HepG2 (cell line): ENCODE data around the gene RNASE11. TPM values are rescaled to one million over a fixed set of nuclear protein-coding genes. Genes with fewer than 3 reads are reported as not detected.

ENCODE experiments used
- ELF3 ChIP-seq: IDR thresholded peaks from 2 replicates; pipeline ENCODE4 v1.6.1; 2016; ENCODE audit warnings: missing genetic modification reagents, missing compliant biosample characterization
- KDM4B ChIP-seq: sonication (generic); formaldehyde crosslinking; IDR thresholded peaks from 2 replicates; pipeline ENCODE4 v1.4.0; 2020; ENCODE audit warnings: missing genetic modification reagents
- KLF9 ChIP-seq: IDR thresholded peaks from 2 replicates; pipeline ENCODE4 v1.6.1; 2016; ENCODE audit warnings: low read depth
- NKX3-1 ChIP-seq: sonication (generic); formaldehyde crosslinking; IDR thresholded peaks from 2 replicates; pipeline ENCODE4 v1.5.0; 2020; ENCODE audit warnings: missing genetic modification reagents
- PITX1 ChIP-seq: sonication (generic); formaldehyde crosslinking; IDR thresholded peaks from 2 replicates; pipeline ENCODE4 v1.5.1; 2020; ENCODE audit warnings: mild to moderate bottlenecking, missing genetic modification reagents
- POGZ ChIP-seq: sonication (generic); formaldehyde crosslinking; IDR thresholded peaks from 2 replicates; pipeline ENCODE4 v1.4.0; 2020; ENCODE audit warnings: mild to moderate bottlenecking, missing genetic modification reagents
- PRMT3 ChIP-seq: sonication (generic); formaldehyde crosslinking; IDR thresholded peaks from 2 replicates; pipeline ENCODE4 v1.8.1; 2022; ENCODE audit warnings: low read depth, mild to moderate bottlenecking, moderate library complexity, missing genetic modification reagents, borderline replicate concordance
- SMAD3 ChIP-seq: sonication (generic); formaldehyde crosslinking; IDR thresholded peaks from 2 replicates; pipeline ENCODE4 v1.4.0; 2020; ENCODE audit warnings: missing genetic modification reagents
- ZNF430 ChIP-seq: sonication (generic); formaldehyde crosslinking; IDR thresholded peaks from 2 replicates; pipeline ENCODE4 v1.9.0; 2021; ENCODE audit warnings: mild to moderate bottlenecking, missing genetic modification reagents
- ZNF670 ChIP-seq: sonication (generic); formaldehyde crosslinking; IDR thresholded peaks from 2 replicates; pipeline ENCODE4 v1.8.0; 2022; ENCODE audit warnings: mild to moderate bottlenecking, missing genetic modification reagents, borderline replicate concordance
- ZNF713 ChIP-seq: sonication (generic); formaldehyde crosslinking; IDR thresholded peaks from 2 replicates; pipeline ENCODE4 v1.4.0; 2020; ENCODE audit warnings: mild to moderate bottlenecking, missing genetic modification reagents
- ZSCAN30 ChIP-seq: sonication (generic); formaldehyde crosslinking; IDR thresholded peaks from 2 replicates; pipeline ENCODE4 v1.5.0; 2020; ENCODE audit warnings: mild to moderate bottlenecking, missing genetic modification reagents
- polyA plus RNA-seq, 8 experiments: library from polyadenylated mRNA; depleted of rRNA in 3 of 8; stranded (reverse) in 7 of 8; unstranded in 1 of 8; fragments of >200 nt; fragmentation: Illumina TruSeq in 4 of 8; extraction: Trizol in 4 of 8; gene quantifications; 2 replicates each; pipeline versions ENCODE4 v1.2.1 to v1.2.3, GENCODE V29; 2011 to 2016; ENCODE audit warnings: low read depth in 4 of 8, missing spikeins in 1 of 8, mixed read lengths in 1 of 8; ENCODE audit not compliant: insufficient read depth in 1 of 8
- total RNA-seq, 5 experiments: library from RNA; depleted of rRNA; stranded (reverse); fragments of >200 nt; fragmentation: Illumina TruSeq; extraction: Trizol; gene quantifications; 2 replicates each; pipeline ENCODE4 v1.2.3, GENCODE V29; 2016; ENCODE audit warnings: low read depth in 1 of 5
- TF ChIP-seq, protein P1 (sequence below): sonication (generic); formaldehyde crosslinking; IDR thresholded peaks from 2 replicates; pipeline ENCODE4 v1.8.1; 2023; ENCODE audit warnings: missing genetic modification reagents, inconsistent platforms, borderline replicate concordance
- TF ChIP-seq, protein P2 (sequence below): sonication (generic); formaldehyde crosslinking; IDR thresholded peaks from 2 replicates; pipeline ENCODE4 v1.4.0; 2020; ENCODE audit warnings: missing genetic modification reagents, borderline replicate concordance
- TF ChIP-seq, protein P3 (sequence below): sonication (generic); formaldehyde crosslinking; IDR thresholded peaks from 2 replicates; pipeline ENCODE4 v1.5.0; 2020; ENCODE audit warnings: missing genetic modification reagents
- TF ChIP-seq, protein P4 (sequence below): sonication (generic); formaldehyde crosslinking; IDR thresholded peaks from 2 replicates; pipeline ENCODE4 v1.4.0; 2020; ENCODE audit warnings: missing genetic modification reagents, borderline replicate concordance
- TF ChIP-seq, protein P5 (sequence below): sonication (generic); formaldehyde crosslinking; IDR thresholded peaks from 2 replicates; pipeline ENCODE4 v1.5.1; 2020; ENCODE audit warnings: mild to moderate bottlenecking, moderate library complexity, missing genetic modification reagents

RNASE11 gene
- total and polyA plus RNA-seq, 2 of the 13 experiments (the other 11 are each of a cell fraction or from before 2014, with no cell fraction given): not detected

DNA sequence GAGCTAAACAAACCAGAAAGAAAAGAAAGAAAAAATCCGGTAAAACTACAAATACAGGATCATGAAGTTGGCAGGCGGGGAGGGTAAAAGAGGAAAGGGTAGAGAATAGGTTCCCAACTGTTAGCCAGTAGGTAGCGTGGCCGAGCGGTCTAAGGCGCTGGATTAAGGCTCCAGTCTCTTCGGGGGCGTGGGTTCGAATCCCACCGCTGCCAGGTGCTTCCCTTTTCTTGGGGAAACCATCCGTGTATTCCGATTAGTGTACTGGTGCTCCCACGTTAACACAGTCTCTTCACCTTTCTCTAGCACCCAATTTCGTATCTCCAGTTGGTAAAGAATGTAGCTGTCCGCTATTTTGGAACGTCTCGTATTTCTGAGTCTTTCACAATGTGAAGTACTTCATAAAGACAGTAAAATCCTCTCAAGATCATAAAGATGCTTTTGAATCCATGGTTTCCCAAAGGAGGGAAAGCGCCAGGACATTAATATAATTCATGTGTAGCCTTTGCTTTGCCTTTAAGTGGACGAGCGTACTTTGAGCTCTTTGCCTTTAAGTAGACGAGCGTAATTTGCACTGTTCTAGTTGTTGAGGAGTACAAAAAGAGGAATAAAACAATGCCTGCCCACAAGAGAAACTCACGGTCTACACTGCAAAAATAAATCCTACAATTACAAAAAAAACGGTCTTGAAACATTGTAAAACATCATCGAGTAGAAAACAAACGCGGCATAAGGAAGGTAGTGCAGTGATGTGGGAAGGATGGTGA lies 22.4 kb upstream of the RNASE11 start (continued):
- TF ChIP-seq, protein P1, sequence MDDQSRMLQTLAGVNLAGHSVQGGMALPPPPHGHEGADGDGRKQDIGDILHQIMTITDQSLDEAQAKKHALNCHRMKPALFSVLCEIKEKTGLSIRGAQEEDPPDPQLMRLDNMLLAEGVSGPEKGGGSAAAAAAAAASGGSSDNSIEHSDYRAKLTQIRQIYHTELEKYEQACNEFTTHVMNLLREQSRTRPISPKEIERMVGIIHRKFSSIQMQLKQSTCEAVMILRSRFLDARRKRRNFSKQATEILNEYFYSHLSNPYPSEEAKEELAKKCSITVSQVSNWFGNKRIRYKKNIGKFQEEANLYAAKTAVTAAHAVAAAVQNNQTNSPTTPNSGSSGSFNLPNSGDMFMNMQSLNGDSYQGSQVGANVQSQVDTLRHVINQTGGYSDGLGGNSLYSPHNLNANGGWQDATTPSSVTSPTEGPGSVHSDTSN: no peak
- TF ChIP-seq ZNF430 (peak; percentile 89), ZNF713 (CRISPR knock-in tag) (no peak), NKX3-1 (peak; percentile 74; the same call in 1 of the 2 replicates), KLF9 (CRISPR knock-in tag) (0 out of 2 replicates have a peak, but pooled peaks have one; percentile 32), PRMT3 (CRISPR knock-in tag) (peak; percentile 75), KDM4B (CRISPR knock-in tag) (peak; percentile 20; the same call in 1 of the 2 replicates), POGZ (CRISPR knock-in tag) (peak; percentile 72; the same call in 1 of the 2 replicates), ZNF670 (CRISPR knock-in tag) (peak; percentile 54; the same call in 1 of the 2 replicates), ZSCAN30 (CRISPR knock-in tag) (no peak), PITX1 (CRISPR knock-in tag) (peak; percentile 94), SMAD3 (peak; percentile 93), ELF3 (CRISPR knock-in tag) (peak; percentile 79)
- TF ChIP-seq, protein P2, sequence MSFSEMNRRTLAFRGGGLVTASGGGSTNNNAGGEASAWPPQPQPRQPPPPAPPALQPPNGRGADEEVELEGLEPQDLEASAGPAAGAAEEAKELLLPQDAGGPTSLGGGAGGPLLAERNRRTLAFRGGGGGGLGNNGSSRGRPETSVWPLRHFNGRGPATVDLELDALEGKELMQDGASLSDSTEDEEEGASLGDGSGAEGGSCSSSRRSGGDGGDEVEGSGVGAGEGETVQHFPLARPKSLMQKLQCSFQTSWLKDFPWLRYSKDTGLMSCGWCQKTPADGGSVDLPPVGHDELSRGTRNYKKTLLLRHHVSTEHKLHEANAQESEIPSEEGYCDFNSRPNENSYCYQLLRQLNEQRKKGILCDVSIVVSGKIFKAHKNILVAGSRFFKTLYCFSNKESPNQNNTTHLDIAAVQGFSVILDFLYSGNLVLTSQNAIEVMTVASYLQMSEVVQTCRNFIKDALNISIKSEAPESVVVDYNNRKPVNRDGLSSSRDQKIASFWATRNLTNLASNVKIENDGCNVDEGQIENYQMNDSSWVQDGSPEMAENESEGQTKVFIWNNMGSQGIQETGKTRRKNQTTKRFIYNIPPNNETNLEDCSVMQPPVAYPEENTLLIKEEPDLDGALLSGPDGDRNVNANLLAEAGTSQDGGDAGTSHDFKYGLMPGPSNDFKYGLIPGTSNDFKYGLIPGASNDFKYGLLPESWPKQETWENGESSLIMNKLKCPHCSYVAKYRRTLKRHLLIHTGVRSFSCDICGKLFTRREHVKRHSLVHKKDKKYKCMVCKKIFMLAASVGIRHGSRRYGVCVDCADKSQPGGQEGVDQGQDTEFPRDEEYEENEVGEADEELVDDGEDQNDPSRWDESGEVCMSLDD: no peak
- TF ChIP-seq, protein P3, sequence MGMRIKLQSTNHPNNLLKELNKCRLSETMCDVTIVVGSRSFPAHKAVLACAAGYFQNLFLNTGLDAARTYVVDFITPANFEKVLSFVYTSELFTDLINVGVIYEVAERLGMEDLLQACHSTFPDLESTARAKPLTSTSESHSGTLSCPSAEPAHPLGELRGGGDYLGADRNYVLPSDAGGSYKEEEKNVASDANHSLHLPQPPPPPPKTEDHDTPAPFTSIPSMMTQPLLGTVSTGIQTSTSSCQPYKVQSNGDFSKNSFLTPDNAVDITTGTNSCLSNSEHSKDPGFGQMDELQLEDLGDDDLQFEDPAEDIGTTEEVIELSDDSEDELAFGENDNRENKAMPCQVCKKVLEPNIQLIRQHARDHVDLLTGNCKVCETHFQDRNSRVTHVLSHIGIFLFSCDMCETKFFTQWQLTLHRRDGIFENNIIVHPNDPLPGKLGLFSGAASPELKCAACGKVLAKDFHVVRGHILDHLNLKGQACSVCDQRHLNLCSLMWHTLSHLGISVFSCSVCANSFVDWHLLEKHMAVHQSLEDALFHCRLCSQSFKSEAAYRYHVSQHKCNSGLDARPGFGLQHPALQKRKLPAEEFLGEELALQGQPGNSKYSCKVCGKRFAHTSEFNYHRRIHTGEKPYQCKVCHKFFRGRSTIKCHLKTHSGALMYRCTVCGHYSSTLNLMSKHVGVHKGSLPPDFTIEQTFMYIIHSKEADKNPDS: 0 out of 2 replicates have a peak, but pooled peaks have one; percentile 59
- TF ChIP-seq, protein P4, sequence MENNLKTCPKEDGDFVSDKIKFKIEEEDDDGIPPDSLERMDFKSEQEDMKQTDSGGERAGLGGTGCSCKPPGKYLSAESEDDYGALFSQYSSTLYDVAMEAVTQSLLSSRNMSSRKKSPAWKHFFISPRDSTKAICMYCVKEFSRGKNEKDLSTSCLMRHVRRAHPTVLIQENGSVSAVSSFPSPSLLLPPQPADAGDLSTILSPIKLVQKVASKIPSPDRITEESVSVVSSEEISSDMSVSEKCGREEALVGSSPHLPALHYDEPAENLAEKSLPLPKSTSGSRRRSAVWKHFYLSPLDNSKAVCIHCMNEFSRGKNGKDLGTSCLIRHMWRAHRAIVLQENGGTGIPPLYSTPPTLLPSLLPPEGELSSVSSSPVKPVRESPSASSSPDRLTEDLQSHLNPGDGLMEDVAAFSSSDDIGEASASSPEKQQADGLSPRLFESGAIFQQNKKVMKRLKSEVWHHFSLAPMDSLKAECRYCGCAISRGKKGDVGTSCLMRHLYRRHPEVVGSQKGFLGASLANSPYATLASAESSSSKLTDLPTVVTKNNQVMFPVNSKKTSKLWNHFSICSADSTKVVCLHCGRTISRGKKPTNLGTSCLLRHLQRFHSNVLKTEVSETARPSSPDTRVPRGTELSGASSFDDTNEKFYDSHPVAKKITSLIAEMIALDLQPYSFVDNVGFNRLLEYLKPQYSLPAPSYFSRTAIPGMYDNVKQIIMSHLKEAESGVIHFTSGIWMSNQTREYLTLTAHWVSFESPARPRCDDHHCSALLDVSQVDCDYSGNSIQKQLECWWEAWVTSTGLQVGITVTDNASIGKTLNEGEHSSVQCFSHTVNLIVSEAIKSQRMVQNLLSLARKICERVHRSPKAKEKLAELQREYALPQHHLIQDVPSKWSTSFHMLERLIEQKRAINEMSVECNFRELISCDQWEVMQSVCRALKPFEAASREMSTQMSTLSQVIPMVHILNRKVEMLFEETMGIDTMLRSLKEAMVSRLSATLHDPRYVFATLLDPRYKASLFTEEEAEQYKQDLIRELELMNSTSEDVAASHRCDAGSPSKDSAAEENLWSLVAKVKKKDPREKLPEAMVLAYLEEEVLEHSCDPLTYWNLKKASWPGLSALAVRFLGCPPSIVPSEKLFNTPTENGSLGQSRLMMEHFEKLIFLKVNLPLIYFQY (CRISPR knock-in tag): peak; percentile 33; the same call in 1 of the 2 replicates
- TF ChIP-seq, protein P5, sequence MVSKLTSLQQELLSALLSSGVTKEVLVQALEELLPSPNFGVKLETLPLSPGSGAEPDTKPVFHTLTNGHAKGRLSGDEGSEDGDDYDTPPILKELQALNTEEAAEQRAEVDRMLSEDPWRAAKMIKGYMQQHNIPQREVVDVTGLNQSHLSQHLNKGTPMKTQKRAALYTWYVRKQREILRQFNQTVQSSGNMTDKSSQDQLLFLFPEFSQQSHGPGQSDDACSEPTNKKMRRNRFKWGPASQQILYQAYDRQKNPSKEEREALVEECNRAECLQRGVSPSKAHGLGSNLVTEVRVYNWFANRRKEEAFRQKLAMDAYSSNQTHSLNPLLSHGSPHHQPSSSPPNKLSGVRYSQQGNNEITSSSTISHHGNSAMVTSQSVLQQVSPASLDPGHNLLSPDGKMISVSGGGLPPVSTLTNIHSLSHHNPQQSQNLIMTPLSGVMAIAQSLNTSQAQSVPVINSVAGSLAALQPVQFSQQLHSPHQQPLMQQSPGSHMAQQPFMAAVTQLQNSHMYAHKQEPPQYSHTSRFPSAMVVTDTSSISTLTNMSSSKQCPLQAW (CRISPR knock-in tag): 0 out of 2 replicates have a peak, but pooled peaks have one; percentile 23
